IMR-90 (cell line): ENCODE data around the gene DNAH8.

Experiments
- CTCF ChIP-seq: conservative IDR thresholded peaks from 2 replicates; pipeline ENCODE4 v1.5.1; 2012; ENCODE audit warnings: mild to moderate bottlenecking, low read depth, low read length, improper control_type of control experiment
- MXI1 ChIP-seq: IDR thresholded peaks from 2 replicates; pipeline ENCODE4 v1.6.1; 2012; ENCODE audit warnings: low read depth, mild to moderate bottlenecking, low read length, moderate library complexity, borderline replicate concordance
- POLR2A ChIP-seq: IDR thresholded peaks from 2 replicates; pipeline ENCODE4 v1.6.1; 2012; ENCODE audit warnings: mild to moderate bottlenecking, low read depth, low read length
- RAD21 ChIP-seq: IDR thresholded peaks from 2 replicates; pipeline ENCODE4 v1.6.1; 2012; ENCODE audit warnings: low read length, improper control_type of control experiment

- TF ChIP-seq POLR2A (no peak), CTCF (no peak), RAD21 (no peak), MXI1 (no peak)
These were observed 118.2 kb downstream of the DNAH8 start for GRCh38 chr6:38833320-38833719.
